Transverse colon (tissue), 3 donors: ENCODE results near the gene ARHGAP45.

Experiments used
- CTCF ChIP-seq, 5 experiments: fragments of 200-600 bp in 3 of 5; fragments of 450-650 bp in 2 of 5; sonication (generic) in 3 of 5; IDR thresholded peaks; 1 replicate in 2 of 5; 2 replicates in 3 of 5; pipeline ENCODE4 v1.5.1; 2016 to 2017; ENCODE audit warnings: antibody characterized with exemption in 5 of 5, inconsistent platforms in 3 of 5, mild to moderate bottlenecking in 2 of 5, moderate library complexity in 1 of 5
- EP300 ChIP-seq: sonication (generic); formaldehyde crosslinking; IDR thresholded peaks from one replicate; pipeline ENCODE4 v1.6.1; 2017; ENCODE audit warnings: antibody characterized with exemption, low read depth

DNA sequence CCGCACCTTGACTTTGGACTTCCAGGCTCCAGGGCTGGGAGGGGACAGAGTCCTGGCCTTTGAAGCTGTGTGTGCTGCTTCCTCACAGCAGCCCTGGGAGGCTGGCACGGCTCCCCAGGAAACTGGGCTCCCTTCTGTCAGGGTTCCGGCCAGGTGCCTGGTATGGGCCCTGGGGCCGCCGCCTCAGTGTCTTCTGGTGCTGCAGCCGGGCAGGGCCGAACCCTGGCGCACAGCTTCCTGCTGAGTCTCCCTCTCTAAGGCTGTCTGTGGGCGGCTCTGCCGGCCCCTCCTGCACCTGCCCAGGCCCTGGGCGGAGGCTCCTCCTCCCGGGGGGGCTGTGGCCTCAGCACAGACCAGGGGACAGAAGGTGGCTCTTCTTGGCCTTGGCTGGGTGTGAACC, 69.2 kb downstream of the ARHGAP45 start:
- TF ChIP-seq CTCF (IDR thresholded peaks at IDR 0.05) = no peak
- no peak for TF ChIP-seq EP300
